ENCODE measurements around the gene TERC. TPM values are rescaled to one million over a fixed set of nuclear protein-coding genes. Genes with fewer than 3 reads are reported as not detected.

TERC gene
- total RNA-seq, 1 donor from 2014 or later: 3.8 TPM

DNA sequence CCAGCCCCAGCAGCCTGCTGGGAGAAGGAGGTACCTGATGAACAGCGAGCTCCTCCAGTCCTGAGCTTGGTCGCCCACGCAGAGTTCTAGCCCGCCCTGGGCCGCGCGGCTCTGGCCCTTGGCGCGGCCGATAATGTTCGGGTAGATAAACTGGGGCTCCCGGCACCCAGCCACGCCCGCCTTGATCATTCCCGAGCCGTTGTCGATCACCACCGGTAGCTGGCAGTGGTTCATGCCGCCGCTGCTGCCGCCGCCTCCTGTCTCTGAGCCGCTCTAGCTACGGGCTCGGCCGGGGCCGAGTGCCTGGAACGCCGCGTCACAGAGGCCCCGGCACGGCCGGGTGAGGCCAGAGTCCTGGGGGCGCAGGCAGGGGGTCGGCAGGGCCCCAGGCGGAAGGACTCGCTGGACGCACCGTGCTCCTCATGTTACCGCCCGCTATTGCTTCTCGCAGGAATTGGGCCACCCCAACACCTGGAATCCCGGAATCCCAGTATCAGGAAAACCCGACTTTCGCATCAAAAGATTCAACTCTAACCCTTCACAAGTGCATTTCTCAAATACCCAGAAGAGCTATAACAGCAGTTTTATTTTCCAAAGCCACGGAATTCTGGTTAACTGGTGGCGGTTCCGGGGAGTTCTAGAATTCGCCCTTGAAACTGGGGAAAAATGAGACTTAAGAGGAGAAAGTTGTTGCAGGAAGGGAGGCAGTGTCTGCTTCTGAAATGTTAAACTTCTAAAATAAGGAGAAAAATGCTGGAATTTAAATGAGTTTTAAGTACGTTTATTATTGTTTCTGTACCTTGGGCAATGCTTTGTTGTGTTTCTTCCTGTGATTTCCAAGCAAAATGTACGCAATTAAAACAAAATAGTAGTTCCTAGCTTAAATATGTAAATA, 4.7 kb upstream of the TERC start, which contains the start of gene ACTRT3:
TSS of gene ACTRT3 (minus strand) at position 275 of the 895 bp plus-strand sequence. CDS start at position 234, 41 bp downstream.
- DNase-seq: peak; percentile 69
- no peaks in the 10 kb centered on the region for H3K27me3 ChIP-seq (ENCODE audit: low read depth)
- peaks cover 28% of the 10 kb centered on the region for H3K4me1 ChIP-seq
- peaks cover 5% of the 10 kb centered on the region for H3K36me3 ChIP-seq
- H3K27ac ChIP-seq (replicated peaks): peak within 1 kb of the TSS; percentile 88
- intact Hi-C loops (cut with micrococcal nuclease): no loop called here
- peak within 1 kb of the TSS; percentile 72 for H3K4me3 ChIP-seq
- TF ChIP-seq, protein P1, sequence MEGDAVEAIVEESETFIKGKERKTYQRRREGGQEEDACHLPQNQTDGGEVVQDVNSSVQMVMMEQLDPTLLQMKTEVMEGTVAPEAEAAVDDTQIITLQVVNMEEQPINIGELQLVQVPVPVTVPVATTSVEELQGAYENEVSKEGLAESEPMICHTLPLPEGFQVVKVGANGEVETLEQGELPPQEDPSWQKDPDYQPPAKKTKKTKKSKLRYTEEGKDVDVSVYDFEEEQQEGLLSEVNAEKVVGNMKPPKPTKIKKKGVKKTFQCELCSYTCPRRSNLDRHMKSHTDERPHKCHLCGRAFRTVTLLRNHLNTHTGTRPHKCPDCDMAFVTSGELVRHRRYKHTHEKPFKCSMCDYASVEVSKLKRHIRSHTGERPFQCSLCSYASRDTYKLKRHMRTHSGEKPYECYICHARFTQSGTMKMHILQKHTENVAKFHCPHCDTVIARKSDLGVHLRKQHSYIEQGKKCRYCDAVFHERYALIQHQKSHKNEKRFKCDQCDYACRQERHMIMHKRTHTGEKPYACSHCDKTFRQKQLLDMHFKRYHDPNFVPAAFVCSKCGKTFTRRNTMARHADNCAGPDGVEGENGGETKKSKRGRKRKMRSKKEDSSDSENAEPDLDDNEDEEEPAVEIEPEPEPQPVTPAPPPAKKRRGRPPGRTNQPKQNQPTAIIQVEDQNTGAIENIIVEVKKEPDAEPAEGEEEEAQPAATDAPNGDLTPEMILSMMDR (IDR thresholded peaks at IDR 0.05; ENCODE audit: borderline replicate concordance): no peak
- H3K9me3 ChIP-seq (replicated peaks): peaks cover 15% of the 10 kb centered on the region

DNA sequence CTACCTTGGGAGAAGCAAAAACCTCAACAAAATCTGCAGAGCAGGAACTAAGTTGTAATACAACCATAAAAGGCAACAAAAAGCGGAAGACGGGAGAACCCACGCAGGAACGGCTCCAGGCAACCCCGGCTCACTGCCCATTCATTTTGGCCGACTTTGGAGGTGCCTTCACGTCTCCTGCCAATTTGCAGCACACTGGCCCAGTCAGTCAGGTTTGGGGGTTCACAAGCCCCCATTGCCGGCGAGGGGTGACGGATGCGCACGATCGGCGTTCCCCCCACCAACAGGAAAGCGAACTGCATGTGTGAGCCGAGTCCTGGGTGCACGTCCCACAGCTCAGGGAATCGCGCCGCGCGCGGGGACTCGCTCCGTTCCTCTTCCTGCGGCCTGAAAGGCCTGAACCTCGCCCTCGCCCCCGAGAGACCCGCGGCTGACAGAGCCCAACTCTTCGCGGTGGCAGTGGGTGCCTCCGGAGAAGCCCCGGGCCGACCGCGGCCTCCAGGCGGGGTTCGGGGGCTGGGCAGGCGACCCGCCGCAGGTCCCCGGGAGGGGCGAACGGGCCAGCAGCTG, 463 bp downstream of the TERC start:
- intact Hi-C loops (cut with micrococcal nuclease): no loop called here
- peak overlapping the region; percentile 88 for H3K4me3 ChIP-seq

DNA sequence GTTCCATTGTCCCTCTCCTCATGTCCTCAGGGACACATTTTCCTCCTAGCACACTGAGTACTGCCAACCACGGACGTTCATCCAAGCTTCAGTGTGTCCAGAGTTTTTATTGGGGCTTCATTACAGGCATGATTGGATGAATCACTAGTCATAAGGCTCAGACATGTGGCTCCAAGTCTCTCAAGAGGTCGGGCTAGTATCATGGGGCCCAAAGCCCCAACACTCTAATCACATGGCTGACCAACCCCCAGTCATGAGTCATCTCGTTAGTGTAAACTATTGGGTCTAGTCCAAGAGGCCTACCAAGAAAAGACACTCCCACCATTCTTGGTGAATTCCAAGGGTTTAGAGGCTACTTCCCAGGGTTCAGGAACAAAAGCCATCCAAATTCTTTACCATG, 4.4 kb downstream of the TERC start:
- TF ChIP-seq, protein P1 (IDR thresholded peaks at IDR 0.05; ENCODE audit: borderline replicate concordance): no peak
- Histone ChIP-seq H3K27ac (replicated peaks) (no peak overlapping the region), H3K27me3 (ENCODE audit: low read depth) (peaks cover 1% of the 10 kb centered on the region), H3K36me3 (no peaks in the 10 kb centered on the region), H3K9me3 (replicated peaks) (peaks cover 10% of the 10 kb centered on the region), H3K4me3 (no peak overlapping the region), H3K4me1 (peaks cover 14% of the 10 kb centered on the region)
- DNase-seq: no peak
- intact Hi-C loops (cut with micrococcal nuclease): no loop called here

More for the DNA sequence above, 463 bp downstream of the TERC start:
- DNase-seq: peak; percentile 61
- Histone ChIP-seq H3K27ac (replicated peaks) (peak overlapping the region; percentile 99), H3K36me3 (no peaks in the 10 kb centered on the region), H3K4me1 (peaks cover 14% of the 10 kb centered on the region), H3K9me3 (replicated peaks) (peaks cover 21% of the 10 kb centered on the region), H3K27me3 (ENCODE audit: low read depth) (no peaks in the 10 kb centered on the region)
- TF ChIP-seq, protein P1 (IDR thresholded peaks at IDR 0.05; ENCODE audit: borderline replicate concordance): no peak

DNA sequence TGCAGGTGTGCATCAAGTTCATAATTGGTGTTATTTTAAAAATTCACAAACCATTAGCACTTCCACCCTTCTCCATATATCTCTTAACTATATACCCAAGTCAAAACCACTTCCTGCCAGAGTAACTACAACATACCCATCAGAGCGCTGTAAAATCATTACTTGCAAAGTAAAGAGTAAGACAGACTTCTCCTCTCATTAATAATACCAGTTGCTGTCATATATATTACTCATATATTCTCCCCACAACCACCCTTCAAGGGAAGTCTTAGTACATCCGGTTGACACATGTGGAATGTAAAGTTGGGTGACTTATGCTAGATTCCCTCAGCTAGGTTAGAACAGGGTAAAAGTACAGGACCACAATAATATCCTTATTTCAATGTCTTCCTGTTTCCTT, 5.6 kb downstream of the TERC start:
- no peak overlapping the region for H3K27ac ChIP-seq (replicated peaks)
- TF ChIP-seq, protein P1 (IDR thresholded peaks at IDR 0.05; ENCODE audit: borderline replicate concordance): no peak
- peaks cover 12% of the 10 kb centered on the region for H3K27me3 ChIP-seq (ENCODE audit: low read depth)
- no peak for DNase-seq
- H3K4me1 ChIP-seq: peaks cover 8% of the 10 kb centered on the region
- intact Hi-C loops (cut with micrococcal nuclease): no loop called here
- H3K36me3 ChIP-seq: no peaks in the 10 kb centered on the region
- no peak overlapping the region for H3K4me3 ChIP-seq
- H3K9me3 ChIP-seq (replicated peaks): peaks cover 5% of the 10 kb centered on the region

DNA sequence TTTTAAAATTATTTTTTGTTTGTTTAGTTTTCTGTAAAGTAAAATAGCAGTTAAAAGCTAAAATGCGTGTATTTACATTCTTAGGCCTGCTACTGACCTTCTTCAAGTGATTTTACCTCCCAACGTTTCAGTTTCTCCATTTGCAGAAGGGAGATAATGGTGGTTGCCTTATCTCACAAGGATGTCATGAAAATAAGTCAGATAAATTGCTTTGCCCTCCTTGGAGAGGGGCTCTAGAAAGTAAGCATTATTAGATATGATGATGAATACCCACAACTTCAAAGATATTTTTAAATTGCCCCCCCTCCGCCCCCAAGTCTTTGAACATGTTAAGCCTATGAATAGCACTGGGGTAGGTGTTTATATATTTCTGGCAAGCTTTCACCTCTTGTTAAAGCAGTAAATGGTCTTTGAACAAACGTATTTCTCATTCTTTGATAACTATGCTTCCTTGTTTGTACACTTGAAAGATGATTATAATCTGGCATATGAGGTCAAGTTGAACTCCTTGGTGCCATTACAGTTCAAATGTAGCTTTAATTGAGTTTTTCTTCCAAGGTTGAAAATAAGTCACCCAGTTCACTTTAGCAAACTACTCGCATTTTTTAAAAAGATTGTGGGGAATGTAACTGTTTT, 6.4 kb downstream of the TERC start:
- H3K27ac ChIP-seq (replicated peaks): no peak overlapping the region
- peaks cover 16% of the 10 kb centered on the region for H3K27me3 ChIP-seq (ENCODE audit: low read depth)
- peaks cover 5% of the 10 kb centered on the region for H3K9me3 ChIP-seq (replicated peaks)
- H3K36me3 ChIP-seq: no peaks in the 10 kb centered on the region
- no peak for DNase-seq
- TF ChIP-seq, protein P1 (IDR thresholded peaks at IDR 0.05; ENCODE audit: borderline replicate concordance): no peak
- peaks cover under 1% of the 10 kb centered on the region for H3K4me1 ChIP-seq
- intact Hi-C loops (cut with micrococcal nuclease): no loop called here
- no peak overlapping the region for H3K4me3 ChIP-seq
